GM21381 (cell line): Measurements from ENCODE around the gene PGC.
"Not testable (repeated sequence)": the region's sequence is repeated elsewhere in the genome, so short reads cannot be mapped to it uniquely, and the experiment has no call there.

Experiments used
- ATAC-seq: cut with Tn5 transposase; IDR thresholded peaks from one replicate; pipeline ENCODE4 v1.9.1; 2021; ENCODE audit warnings: mild to moderate bottlenecking, moderate library complexity; ENCODE audit not compliant: unreplicated experiment

PGC gene

GRCh38 chr6:41777551-41778285 lies 30.5 kb upstream of the PGC start:
- ATAC-seq = no peak

GRCh38 chr6:41775293-41775882 lies 28.2 kb upstream of the PGC start:
- no peak for ATAC-seq

- no peak for ATAC-seq
Measured at GRCh38 chr6:41774841-41775240, 27.6 kb upstream of the PGC start.

GRCh38 chr6:41771058-41771983 lies 24.1 kb upstream of the PGC start:
- no peak for ATAC-seq

GRCh38 chr6:41770381-41771057 lies 23.3 kb upstream of the PGC start:
- ATAC-seq = no peak

- no peak for ATAC-seq
Measured at GRCh38 chr6:41769376-41769775, 22.2 kb upstream of the PGC start.

- ATAC-seq = no peak
Measured at GRCh38 chr6:41768545-41769308, 21.5 kb upstream of the PGC start.

- ATAC-seq = no peak
Measured at GRCh38 chr6:41767112-41767833, 20.1 kb upstream of the PGC start.

GRCh38 chr6:41766043-41766664 lies 19.0 kb upstream of the PGC start:
- ATAC-seq = not testable (repeated sequence)

GRCh38 chr6:41763470-41763869 lies 16.3 kb upstream of the PGC start:
- no peak for ATAC-seq

GRCh38 chr6:41759905-41760579 lies 12.8 kb upstream of the PGC start:
- ATAC-seq = no peak

- ATAC-seq = no peak
Measured at GRCh38 chr6:41759106-41759904, 12.1 kb upstream of the PGC start.

- no peak for ATAC-seq
Measured at GRCh38 chr6:41758641-41759035, 11.4 kb upstream of the PGC start.

- no peak for ATAC-seq
Measured at GRCh38 chr6:41757931-41758640, 10.9 kb upstream of the PGC start.

GRCh38 chr6:41757271-41757670 lies 10.1 kb upstream of the PGC start:
- no peak for ATAC-seq

- ATAC-seq = no peak
Measured at GRCh38 chr6:41756354-41756753, 9.2 kb upstream of the PGC start.

- no peak for ATAC-seq
Measured at GRCh38 chr6:41755895-41756294, 8.7 kb upstream of the PGC start.
